Skeletal muscle satellite cell (primary cell): Measurements from ENCODE around the gene GALNT9.

ENCODE experiments used
- H3K27me3 ChIP-seq: 2 replicates; pipeline ENCODE4 v1.7.0; 2013; ENCODE audit warnings: low read length; ENCODE audit not compliant: control insufficient read depth, insufficient read depth
- H3K36me3 ChIP-seq: 2 replicates; pipeline ENCODE4 v1.7.0; 2013; ENCODE audit warnings: mild to moderate bottlenecking, control low read depth, low read length; ENCODE audit not compliant: insufficient read depth
- H3K4me1 ChIP-seq: 2 replicates; pipeline ENCODE4 v1.7.0; 2013; ENCODE audit warnings: low read length; ENCODE audit not compliant: control insufficient read depth, insufficient read depth
- H3K4me2 ChIP-seq: 2 replicates; pipeline ENCODE4 v1.7.0; 2013; ENCODE audit warnings: mild to moderate bottlenecking, low read length
- H3K4me3 ChIP-seq: 2 replicates; pipeline ENCODE4 v1.7.0; 2013; ENCODE audit warnings: low read length
- H3K9ac ChIP-seq: 2 replicates; pipeline ENCODE4 v1.7.0; 2013; ENCODE audit warnings: mild to moderate bottlenecking, low read depth, low read length, moderate library complexity
- H3K9me3 ChIP-seq: replicated peaks from 2 replicates; pipeline ENCODE4 v1.7.0; 2013; ENCODE audit warnings: mild to moderate bottlenecking, control low read depth, low read length

GALNT9 gene

DNA sequence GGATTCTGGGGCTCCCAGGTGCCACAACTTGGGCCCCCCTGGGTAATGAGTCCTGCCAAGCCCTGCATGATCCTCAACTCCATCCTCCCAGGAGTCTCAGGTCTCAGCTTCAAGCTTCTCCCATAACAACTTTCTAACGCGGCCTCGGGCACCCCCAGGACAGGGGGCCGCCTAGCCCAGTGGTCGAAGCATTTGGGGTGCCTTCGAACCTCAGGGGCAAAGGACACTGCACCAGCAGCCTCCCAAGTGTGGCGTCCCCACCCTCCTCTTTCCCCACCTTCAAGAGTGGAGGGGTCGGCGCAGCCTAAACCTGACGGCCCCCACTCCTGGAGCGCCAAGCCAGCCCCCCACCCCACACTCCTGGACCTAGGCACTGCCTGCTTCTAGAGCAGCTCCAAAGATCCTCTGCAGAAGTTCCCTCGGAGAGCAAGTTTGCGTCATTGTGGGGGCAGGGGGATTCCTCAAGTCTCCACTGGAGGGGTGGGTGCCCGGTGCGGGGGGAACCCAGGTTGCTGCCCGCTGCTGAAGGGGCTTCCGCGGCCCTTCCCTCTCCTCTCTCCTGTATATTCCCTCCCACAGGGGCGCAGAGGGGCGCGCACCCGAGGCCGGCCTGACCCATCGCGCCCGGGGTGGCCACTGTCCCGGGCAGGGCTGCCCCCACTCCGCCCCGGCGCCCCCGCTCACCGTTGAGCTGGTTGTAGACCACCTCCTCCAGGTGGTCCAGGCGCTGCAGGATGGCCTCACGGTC, 933 bp downstream of the GALNT9 start:
- peak overlapping the region; percentile 14 for H3K4me3 ChIP-seq
- no peaks in the 10 kb centered on the region for H3K36me3 ChIP-seq
- peaks cover 19% of the 10 kb centered on the region for H3K4me1 ChIP-seq
- peak overlapping the region; percentile 62 for H3K4me2 ChIP-seq
- no peak overlapping the region for H3K9ac ChIP-seq
- no peaks in the 10 kb centered on the region for H3K9me3 ChIP-seq
- peaks cover 29% of the 10 kb centered on the region for H3K27me3 ChIP-seq

DNA sequence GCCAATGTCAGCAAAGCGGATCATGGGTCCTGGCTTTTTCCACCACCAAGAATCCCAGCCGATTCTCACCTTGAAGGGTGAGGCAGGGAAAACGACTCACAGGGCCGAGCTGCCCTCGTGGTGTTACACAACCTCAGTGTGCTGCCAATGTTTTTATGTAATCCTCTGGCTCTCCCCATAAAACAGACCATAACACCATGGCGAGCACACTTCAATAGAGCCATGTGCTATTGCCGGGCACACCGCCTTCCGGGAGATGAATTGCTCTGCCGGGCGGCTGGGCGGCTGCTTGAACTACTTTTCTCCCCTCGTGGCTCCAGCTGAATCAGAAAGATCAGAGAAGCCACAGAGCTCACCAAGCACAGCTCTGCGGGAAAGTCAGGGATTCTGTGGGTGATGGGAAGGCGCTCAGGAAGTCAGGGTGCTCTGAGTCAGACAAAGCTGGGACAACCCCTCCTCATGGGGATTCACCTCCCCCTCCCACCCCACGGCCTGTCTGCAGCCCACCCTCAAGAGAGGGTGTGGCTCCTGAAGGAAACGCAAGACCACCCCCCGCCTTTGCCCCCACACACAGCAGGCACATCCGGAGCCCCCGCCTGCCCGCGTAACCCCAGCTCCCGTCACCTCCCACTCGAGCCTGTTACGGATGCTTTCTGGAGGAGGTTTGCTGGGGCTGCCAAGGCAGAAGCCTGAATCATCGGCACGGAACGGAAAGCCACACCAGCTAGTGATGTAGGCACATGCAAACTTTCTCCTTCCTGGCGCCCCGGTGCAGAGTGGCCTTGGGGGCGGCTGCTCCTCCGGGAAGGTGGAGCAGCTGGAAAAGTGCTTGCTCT, 1.8 kb downstream of the GALNT9 start:
- Histone ChIP-seq H3K9ac (no peak overlapping the region), H3K4me2 (peak overlapping the region; percentile 62), H3K27me3 (peaks cover 38% of the 10 kb centered on the region), H3K4me3 (peak overlapping the region; percentile 14), H3K4me1 (peaks cover 19% of the 10 kb centered on the region), H3K36me3 (no peaks in the 10 kb centered on the region), H3K9me3 (no peaks in the 10 kb centered on the region)

DNA sequence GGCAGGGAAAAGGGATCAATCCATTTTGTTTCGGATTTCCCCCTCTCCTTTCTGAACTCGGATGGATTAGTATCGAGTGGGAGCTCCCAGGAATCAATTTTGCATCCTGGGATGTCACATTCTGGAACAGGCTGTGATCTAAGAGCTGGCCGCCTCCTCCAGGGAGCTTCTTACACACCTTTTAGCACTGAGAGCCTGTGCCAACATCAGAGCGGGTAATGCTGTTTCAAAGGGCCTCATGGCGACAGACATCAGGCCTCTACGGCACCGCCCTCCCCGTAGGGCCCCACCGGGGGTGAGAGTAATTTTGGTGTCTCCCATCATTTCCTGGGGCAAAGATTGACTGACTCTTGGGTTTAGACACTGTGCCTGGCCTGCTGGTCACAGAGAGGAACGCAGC, 2.7 kb downstream of the GALNT9 start:
- H3K9me3 ChIP-seq: no peaks in the 10 kb centered on the region
- H3K27me3 ChIP-seq: peaks cover 43% of the 10 kb centered on the region
- no peak overlapping the region for H3K4me2 ChIP-seq
- no peaks in the 10 kb centered on the region for H3K36me3 ChIP-seq
- peaks cover 19% of the 10 kb centered on the region for H3K4me1 ChIP-seq
- no peak overlapping the region for H3K4me3 ChIP-seq
- H3K9ac ChIP-seq: no peak overlapping the region

DNA sequence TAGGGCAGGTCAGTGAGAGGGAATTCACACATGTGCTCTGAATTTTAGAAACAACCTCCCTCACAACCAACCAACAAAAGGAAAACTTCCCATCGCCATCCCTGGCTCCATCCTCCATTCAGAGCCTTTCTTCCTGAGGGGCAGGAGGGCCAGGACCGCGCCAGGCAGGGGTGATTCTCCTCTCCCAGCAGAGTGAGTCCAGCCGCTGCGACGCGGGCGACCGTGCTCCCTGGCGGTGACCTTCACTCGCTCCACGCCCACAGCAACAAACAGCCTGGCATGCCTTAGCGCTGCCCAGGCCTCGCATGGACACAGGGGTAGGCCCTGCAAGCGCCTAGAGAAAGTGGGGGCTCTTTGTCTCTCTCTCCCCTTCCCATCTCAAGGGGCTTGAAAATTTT, 3.7 kb downstream of the GALNT9 start:
- Histone ChIP-seq H3K4me2 (no peak overlapping the region), H3K4me1 (peaks cover 19% of the 10 kb centered on the region), H3K36me3 (no peaks in the 10 kb centered on the region), H3K9me3 (no peaks in the 10 kb centered on the region), H3K4me3 (no peak overlapping the region), H3K9ac (no peak overlapping the region), H3K27me3 (peaks cover 39% of the 10 kb centered on the region)

DNA sequence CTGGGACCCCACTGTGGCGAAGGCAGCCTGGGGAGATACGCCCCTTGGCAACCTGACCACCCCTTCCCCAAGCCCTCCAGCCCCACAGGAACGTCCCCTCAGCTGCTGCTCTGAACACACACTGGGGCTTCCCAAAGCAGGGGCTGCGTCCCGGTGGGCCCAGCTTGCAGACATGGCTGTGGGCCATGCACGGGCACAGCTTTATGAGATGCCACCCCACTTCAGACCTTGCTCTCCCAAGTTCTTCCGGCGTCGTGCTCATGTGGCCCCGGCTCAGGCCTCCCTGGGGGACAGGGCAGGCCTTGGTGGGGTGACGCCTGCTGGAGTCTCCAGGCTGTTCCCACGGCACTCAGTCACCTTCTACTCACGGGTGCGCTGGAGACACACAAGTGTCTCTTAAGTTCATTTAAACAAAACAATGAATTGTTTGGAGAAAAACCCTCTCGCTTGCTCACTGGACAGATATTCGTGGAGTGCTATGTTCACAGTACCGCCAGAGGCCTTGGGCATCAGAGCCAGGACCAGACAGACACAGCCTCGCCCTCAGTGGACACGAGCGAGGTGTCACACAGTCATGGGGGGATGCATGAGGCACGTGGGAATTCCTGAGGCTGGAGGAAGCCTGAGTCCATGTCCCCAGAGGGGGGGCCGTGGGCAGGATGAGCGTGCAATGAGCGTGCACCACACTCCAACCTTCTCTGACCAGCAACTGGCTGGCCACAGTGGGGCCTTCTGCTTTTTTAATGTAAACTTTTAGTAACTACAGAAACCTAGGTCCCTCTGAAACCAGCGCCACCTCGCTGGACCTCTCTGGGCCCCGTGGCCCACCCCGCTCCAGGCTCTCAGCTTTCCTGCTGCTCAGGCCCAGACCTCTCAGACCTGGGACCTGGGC, 4.3 kb downstream of the GALNT9 start:
- H3K4me3 ChIP-seq: no peak overlapping the region
- H3K27me3 ChIP-seq: peaks cover 36% of the 10 kb centered on the region
- peaks cover 19% of the 10 kb centered on the region for H3K4me1 ChIP-seq
- H3K9me3 ChIP-seq: no peaks in the 10 kb centered on the region
- no peaks in the 10 kb centered on the region for H3K36me3 ChIP-seq
- no peak overlapping the region for H3K9ac ChIP-seq
- no peak overlapping the region for H3K4me2 ChIP-seq

DNA sequence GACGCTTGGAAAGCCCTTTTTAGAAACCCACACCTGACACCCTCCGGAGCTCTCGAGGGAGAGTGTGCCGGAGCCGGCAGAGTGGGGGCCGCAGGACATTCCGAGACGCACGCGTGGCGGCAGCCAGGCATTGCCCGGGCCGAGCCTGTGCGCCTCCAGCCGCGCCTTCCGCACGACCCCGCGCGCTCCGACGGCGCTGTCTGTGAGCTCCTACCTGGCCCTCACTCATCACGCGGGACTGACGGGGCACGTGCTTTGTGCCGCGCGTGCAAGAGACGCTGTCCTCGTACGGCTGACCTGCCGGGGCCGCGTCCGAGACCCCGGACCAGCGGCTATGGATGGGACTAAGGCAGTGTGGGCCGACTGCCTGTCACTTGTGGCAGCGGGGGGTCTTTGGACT, 5.2 kb downstream of the GALNT9 start:
- Histone ChIP-seq H3K4me1 (peaks cover 19% of the 10 kb centered on the region), H3K27me3 (peaks cover 42% of the 10 kb centered on the region), H3K9ac (no peak overlapping the region)

DNA sequence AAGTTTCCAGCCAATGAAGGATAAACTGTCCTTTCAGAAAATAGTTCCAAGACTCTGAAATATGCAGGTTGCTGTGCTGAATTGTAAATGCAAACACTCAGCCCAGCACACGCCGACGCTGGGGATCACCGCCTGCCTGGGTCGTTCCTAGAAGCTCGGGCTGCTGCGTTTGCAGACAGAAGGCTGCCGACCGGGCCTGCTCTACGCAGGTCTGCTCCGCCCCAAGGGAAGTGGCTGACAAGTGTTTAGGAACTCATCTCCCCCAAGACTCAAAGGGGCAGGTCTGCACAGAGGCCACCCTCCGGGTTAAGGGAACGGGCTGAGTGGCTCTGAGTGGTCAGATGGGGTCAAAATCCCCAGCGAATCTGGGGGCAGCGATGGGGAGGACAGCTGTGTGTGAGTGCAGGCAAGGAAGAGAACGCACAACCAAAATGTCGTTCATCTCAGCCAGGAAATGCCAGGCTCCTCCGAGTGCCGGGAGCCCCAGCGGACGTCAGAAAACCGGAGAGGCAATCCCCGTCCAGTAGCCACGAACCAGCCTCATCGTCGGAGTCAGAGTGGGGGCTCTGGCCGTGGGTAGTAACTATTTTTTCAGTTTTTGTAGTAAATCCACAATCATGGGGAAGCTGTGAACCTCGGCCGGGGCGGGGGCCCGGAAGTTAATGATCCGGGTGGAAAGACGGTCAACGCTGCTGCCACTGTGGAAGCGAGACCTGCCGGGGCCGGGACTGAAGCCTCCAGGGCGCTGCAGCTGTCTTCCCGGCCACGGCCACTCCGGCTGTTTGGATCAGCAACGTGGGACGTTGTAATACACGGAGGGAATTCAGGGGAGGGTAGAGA, 6.0 kb downstream of the GALNT9 start:
- Histone ChIP-seq H3K4me3 (no peak overlapping the region), H3K9me3 (no peaks in the 10 kb centered on the region), H3K4me2 (peak overlapping the region; percentile 15), H3K36me3 (no peaks in the 10 kb centered on the region), H3K4me1 (peaks cover 18% of the 10 kb centered on the region), H3K9ac (no peak overlapping the region), H3K27me3 (peaks cover 42% of the 10 kb centered on the region)

More for the DNA sequence above, 5.2 kb downstream of the GALNT9 start:
- H3K9me3 ChIP-seq: no peaks in the 10 kb centered on the region
- no peaks in the 10 kb centered on the region for H3K36me3 ChIP-seq
- no peak overlapping the region for H3K4me2 ChIP-seq
- no peak overlapping the region for H3K4me3 ChIP-seq

DNA sequence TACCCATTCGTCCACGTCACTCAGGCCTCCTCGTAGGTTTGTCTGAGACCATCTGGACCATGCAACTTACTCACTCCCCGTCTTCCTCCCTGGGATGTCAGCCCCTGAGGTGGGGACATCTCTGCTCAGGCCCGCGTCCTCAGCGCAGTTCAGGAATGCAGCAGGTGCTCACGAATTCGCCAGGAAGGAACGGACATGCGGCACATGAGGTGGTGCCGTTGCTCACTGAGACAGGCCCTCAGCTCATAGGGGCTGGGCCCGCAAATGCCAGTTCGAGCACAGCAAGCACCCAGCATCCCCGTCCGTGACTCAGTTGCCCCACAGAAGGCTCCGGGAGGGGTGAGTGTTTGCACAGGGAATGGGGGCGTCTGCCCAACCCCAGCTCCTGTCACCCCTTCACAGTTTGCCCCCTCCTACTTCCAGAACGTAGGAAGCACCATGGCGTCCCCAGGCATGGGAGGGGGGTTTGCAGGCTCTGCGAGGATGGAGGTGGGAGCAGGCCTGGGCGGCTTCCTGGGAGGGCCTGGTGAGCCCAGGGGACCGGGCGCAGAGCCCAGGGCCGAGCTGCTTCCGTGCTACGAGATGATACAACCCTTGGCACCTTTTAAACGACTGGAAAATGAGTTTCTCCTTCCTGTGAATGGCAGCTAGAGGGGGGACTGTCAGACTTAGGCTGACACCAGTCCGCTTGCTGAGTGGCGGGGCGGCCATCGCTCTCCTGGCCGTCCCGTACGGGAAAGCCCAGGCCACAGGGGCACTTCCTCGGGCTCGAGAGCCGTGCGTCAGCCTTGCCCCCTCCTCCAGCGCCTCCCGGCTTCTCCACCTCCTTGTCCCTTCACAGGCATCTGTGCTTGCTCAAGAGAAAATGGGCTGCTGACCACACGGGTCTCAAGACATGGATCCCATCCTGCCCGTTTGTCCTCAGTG, 6.9 kb downstream of the GALNT9 start:
- no peak overlapping the region for H3K4me3 ChIP-seq
- no peak overlapping the region for H3K4me2 ChIP-seq
- H3K9ac ChIP-seq: no peak overlapping the region
- H3K9me3 ChIP-seq: no peaks in the 10 kb centered on the region
- peaks cover 42% of the 10 kb centered on the region for H3K27me3 ChIP-seq
- peaks cover 9% of the 10 kb centered on the region for H3K4me1 ChIP-seq
- no peaks in the 10 kb centered on the region for H3K36me3 ChIP-seq

DNA sequence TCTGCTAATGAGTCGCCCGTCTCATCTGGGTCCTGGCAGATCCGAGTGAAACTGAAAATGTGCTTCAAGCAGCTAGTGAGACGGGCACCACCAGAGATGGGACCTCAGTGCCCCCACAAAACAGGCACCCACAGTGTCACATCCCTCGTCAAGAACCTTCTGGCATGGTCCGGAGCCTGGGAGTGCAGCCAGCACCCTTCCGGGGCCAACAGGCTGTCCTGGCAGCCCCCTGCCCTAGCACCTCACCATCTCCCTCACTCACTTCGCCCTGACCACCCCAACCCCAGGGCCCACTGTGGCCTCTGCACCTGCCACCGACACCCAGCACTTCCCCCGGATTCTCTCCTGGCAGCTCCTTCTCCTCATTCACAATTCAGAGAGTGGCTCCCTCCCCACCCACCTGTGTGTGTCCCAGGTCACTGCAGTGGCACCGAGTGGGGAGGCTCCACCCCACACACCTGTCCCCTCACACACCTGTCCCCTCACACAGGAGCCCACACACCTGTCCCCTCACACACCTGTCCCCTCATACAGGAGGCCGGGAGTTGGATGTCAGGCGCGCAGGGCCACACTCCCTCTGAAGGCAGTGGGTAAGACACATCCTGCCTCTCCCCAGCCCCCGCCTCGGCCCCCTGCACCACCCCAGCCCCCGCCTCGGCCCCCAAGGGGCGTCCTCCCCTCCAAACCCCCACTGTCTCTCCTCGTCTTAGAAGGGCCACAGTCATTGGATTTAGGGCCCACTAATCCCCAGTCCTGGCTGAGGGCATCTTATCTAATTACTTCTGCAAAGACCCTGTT, 7.9 kb downstream of the GALNT9 start:
- Histone ChIP-seq H3K4me1 (no peaks in the 10 kb centered on the region), H3K36me3 (no peaks in the 10 kb centered on the region), H3K9ac (no peak overlapping the region), H3K27me3 (peaks cover 45% of the 10 kb centered on the region), H3K9me3 (no peaks in the 10 kb centered on the region), H3K4me2 (no peak overlapping the region), H3K4me3 (no peak overlapping the region)
